Suppressor macrophage treated with lipopolysaccharide for 1 hour (primary cell): ENCODE results near the gene ADCK2.
"Not testable (repeated sequence)": the region's sequence is repeated elsewhere in the genome, so short reads cannot be mapped to it uniquely, and the experiment has no call there.

Experiments
- DNase-seq, 3 donors: peaks; one replicate each; pipeline ENCODE4 v3.0.0-alpha.2; 2020 to 2022

The ADCK2 gene

GRCh38 chr7:140696024-140696679 lies 23.4 kb downstream of the ADCK2 start:
- DNase-seq = peak in 2 of 3 donors; percentile 95 to 97

GRCh38 chr7:140696680-140697446 lies 24.1 kb downstream of the ADCK2 start, which contains the start of gene NDUFB2:
TSS of gene NDUFB2 (plus strand) at chr7:140696708. CDS start at chr7:140696745, 37 bp downstream.
- DNase-seq = peak; percentile 61 to 97 (median 73)

- DNase-seq = no peak
Observed at GRCh38 chr7:140697447-140698143, 24.9 kb downstream of the ADCK2 start.

GRCh38 chr7:140698477-140698876 lies 25.7 kb downstream of the ADCK2 start:
- no peak for DNase-seq

- no peak for DNase-seq
Observed at GRCh38 chr7:140702774-140703173, 30.0 kb downstream of the ADCK2 start.

GRCh38 chr7:140704205-140704604 lies 31.5 kb downstream of the ADCK2 start:
- no peak for DNase-seq

GRCh38 chr7:140707132-140707531 lies 34.4 kb downstream of the ADCK2 start:
- DNase-seq = no peak

GRCh38 chr7:140708764-140709163 lies 36.0 kb downstream of the ADCK2 start:
- DNase-seq = not testable (repeated sequence)

- not testable (repeated sequence) for DNase-seq
Observed at GRCh38 chr7:140712392-140712791, 39.6 kb downstream of the ADCK2 start.

- no peak for DNase-seq
Observed at GRCh38 chr7:140714331-140715040, 41.7 kb downstream of the ADCK2 start.

GRCh38 chr7:140719721-140720120 lies 47.0 kb downstream of the ADCK2 start:
- DNase-seq = peak; percentile 54 to 70 (median 68)

- DNase-seq = no peak
Observed at GRCh38 chr7:140722254-140722653, 49.5 kb downstream of the ADCK2 start.

GRCh38 chr7:140723006-140723405 lies 50.3 kb downstream of the ADCK2 start:
- DNase-seq = no peak

GRCh38 chr7:140723574-140723973 lies 50.8 kb downstream of the ADCK2 start:
- no peak for DNase-seq

- no peak for DNase-seq
Observed at GRCh38 chr7:140724706-140725105, 52.0 kb downstream of the ADCK2 start.

- DNase-seq = peak; percentile 41 to 68 (median 66)
Observed at GRCh38 chr7:140726281-140726680, 53.5 kb downstream of the ADCK2 start.

- DNase-seq = no peak
Observed at GRCh38 chr7:140732416-140732815, 59.7 kb downstream of the ADCK2 start.

- no peak for DNase-seq
Observed at GRCh38 chr7:140734096-140734495, 61.4 kb downstream of the ADCK2 start.

GRCh38 chr7:140734729-140735128 lies 62.0 kb downstream of the ADCK2 start:
- DNase-seq = no peak

GRCh38 chr7:140738280-140738679 lies 65.5 kb downstream of the ADCK2 start:
- DNase-seq = no peak

- not testable (repeated sequence) for DNase-seq
Observed at GRCh38 chr7:140743255-140743654, 70.5 kb downstream of the ADCK2 start.

GRCh38 chr7:140744005-140744404 lies 71.3 kb downstream of the ADCK2 start:
- DNase-seq = no peak
